Uterus (tissue), 4 donors: ENCODE data around the gene FOSL2. TPM values are rescaled to one million over a fixed set of nuclear protein-coding genes. Genes with fewer than 3 reads are reported as not detected.

Experiments
- DNase-seq, 2 donors: peaks; one replicate each; pipeline ENCODE4 v3.0.0-alpha.2; 2019 to 2020
- H3K27ac ChIP-seq, 2 donors: fragments of 200-600 bp; sonication (generic); 1 replicate in 1 of 2; 2 replicates in 1 of 2; pipeline ENCODE4 v1.5.1; 2016 to 2018
- H3K27me3 ChIP-seq, 2 donors: fragments of 200-600 bp; sonication (generic); one replicate each; pipeline ENCODE4 v1.5.1; 2018 to 2019; ENCODE audit warnings: control low read depth in 1 of 2
- H3K36me3 ChIP-seq, 2 donors: fragments of 200-600 bp; sonication (generic); one replicate each; pipeline ENCODE4 v1.5.1; 2019; ENCODE audit warnings: control low read depth in 1 of 2
- H3K4me1 ChIP-seq, 2 donors: fragments of 200-600 bp; sonication (generic); one replicate each; pipeline ENCODE4 v1.5.1; 2018 to 2019; ENCODE audit warnings: control low read depth in 1 of 2
- H3K4me3 ChIP-seq, 2 donors: fragments of 200-600 bp; sonication (generic); 1 replicate in 1 of 2; 2 replicates in 1 of 2; pipeline ENCODE4 v1.5.1; 2018 to 2019; ENCODE audit warnings: mild to moderate bottlenecking in 1 of 2
- H3K9me3 ChIP-seq, 2 donors: fragments of 200-600 bp; sonication (generic); one replicate each; pipeline ENCODE4 v1.5.1; 2019; ENCODE audit warnings: control low read depth in 1 of 2
- POLR2A ChIP-seq, 2 donors: fragments of 450-650 bp; IDR thresholded peaks; one replicate each; pipeline ENCODE4 v1.6.1; 2016; ENCODE audit warnings: antibody characterized with exemption in 2 of 2, mild to moderate bottlenecking in 1 of 2, moderate library complexity in 1 of 2
- intact Hi-C: fragments of 100-400 bp; cut with DNase I; formaldehyde crosslinking; loops from one replicate; pipeline ENCODE4 v1.15.1; 2023; ENCODE audit warnings: low total_unique reads
- total RNA-seq, 4 donors: library from RNA; depleted of rRNA in 3 of 4; stranded (reverse); fragments of >200 nt in 3 of 4; gene quantifications; one replicate each; pipeline versions ENCODE4 v1.1.0 to v1.2.4, GENCODE V29; 2014 to 2023
- TF ChIP-seq, protein P1 (sequence below), 4 experiments: fragments of 200-600 bp in 2 of 4; fragments of 450-650 bp in 2 of 4; sonication (generic) in 2 of 4; IDR thresholded peaks; one replicate each; pipeline ENCODE4 v1.5.1; 2016 to 2019; ENCODE audit warnings: antibody characterized with exemption in 4 of 4, mild to moderate bottlenecking in 2 of 4, moderate library complexity in 1 of 4
- donor health status: DM: yes; HTN: yes; CAD: no.

FOSL2 gene
- total RNA-seq, 4 donors from 2014 or later: 39.8 to 134 (median 58.7) TPM

DNA sequence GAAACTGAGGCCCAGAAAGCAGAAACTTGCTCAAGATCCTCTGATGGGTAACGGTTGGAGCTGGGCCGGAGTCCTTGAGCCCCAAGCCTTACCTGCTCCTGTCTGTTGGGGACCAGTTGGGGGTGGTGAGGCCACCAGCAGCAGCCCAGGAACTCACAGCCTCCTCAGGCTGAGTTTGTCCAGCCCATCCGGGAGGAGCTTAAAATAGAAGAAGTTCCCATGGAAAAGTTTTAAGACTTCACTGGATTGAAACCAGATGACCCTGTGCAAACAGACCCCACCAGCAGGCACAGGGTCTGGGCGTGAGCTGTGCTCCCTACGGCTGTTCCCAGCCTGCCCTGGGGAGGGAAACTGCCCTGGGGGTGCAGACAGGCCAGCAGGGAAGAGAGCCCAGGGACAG is 40.6 kb upstream of the FOSL2 start:
- H3K36me3 ChIP-seq: no peaks in the 10 kb centered on the region
- H3K9me3 ChIP-seq: no peaks in the 10 kb centered on the region
- no peaks in the 10 kb centered on the region for H3K27me3 ChIP-seq
- H3K4me3 ChIP-seq: no peak overlapping the region
- peaks cover 8 to 14% of the 10 kb centered on the region in 2 donors for H3K4me1 ChIP-seq
- no peak for DNase-seq
- no peak for TF ChIP-seq POLR2A (IDR thresholded peaks at IDR 0.05)
- TF ChIP-seq, protein P1, sequence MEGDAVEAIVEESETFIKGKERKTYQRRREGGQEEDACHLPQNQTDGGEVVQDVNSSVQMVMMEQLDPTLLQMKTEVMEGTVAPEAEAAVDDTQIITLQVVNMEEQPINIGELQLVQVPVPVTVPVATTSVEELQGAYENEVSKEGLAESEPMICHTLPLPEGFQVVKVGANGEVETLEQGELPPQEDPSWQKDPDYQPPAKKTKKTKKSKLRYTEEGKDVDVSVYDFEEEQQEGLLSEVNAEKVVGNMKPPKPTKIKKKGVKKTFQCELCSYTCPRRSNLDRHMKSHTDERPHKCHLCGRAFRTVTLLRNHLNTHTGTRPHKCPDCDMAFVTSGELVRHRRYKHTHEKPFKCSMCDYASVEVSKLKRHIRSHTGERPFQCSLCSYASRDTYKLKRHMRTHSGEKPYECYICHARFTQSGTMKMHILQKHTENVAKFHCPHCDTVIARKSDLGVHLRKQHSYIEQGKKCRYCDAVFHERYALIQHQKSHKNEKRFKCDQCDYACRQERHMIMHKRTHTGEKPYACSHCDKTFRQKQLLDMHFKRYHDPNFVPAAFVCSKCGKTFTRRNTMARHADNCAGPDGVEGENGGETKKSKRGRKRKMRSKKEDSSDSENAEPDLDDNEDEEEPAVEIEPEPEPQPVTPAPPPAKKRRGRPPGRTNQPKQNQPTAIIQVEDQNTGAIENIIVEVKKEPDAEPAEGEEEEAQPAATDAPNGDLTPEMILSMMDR (IDR thresholded peaks at IDR 0.05): no peak
- intact Hi-C loops: no loop called here
- H3K27ac ChIP-seq: peak overlapping the region in 1 of 2 donors; percentile 8

DNA sequence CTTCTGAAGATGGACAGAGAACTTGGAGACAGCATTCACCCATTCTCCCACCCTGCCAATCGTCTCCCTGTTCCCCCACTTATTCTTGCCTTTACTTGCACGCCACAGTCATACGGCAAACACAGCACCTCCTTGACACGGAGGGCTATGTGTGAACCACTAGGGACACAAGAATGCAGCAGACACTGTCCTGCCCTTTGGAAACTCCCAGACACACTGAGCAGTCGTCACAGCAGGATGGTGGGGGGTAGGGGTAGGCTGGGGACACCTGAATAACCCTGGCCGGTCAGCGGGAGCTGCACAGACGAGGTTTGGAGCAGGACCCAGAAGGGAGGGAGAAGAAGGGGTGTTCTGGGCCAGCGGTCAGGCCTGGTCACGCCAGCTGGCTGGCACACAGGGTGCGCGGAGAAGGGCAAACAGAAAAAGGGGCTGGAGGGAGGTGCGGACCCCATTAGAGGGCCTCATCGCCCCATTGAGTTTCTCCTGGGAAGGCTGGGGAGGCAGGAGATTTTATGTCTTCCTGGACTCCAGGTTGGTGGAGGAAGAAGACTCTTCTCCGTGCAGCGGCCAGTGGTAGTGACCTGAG is 40.0 kb upstream of the FOSL2 start:
- TF ChIP-seq POLR2A (IDR thresholded peaks at IDR 0.05): no peak
- TF ChIP-seq, protein P1 (IDR thresholded peaks at IDR 0.05): no peak
- Histone ChIP-seq H3K9me3 (no peaks in the 10 kb centered on the region), H3K27ac (no peak overlapping the region), H3K27me3 (no peaks in the 10 kb centered on the region), H3K36me3 (no peaks in the 10 kb centered on the region), H3K4me1 (peaks cover 8 to 14% of the 10 kb centered on the region in 2 donors), H3K4me3 (no peak overlapping the region)
- intact Hi-C loops: no loop called here
- no peak for DNase-seq

DNA sequence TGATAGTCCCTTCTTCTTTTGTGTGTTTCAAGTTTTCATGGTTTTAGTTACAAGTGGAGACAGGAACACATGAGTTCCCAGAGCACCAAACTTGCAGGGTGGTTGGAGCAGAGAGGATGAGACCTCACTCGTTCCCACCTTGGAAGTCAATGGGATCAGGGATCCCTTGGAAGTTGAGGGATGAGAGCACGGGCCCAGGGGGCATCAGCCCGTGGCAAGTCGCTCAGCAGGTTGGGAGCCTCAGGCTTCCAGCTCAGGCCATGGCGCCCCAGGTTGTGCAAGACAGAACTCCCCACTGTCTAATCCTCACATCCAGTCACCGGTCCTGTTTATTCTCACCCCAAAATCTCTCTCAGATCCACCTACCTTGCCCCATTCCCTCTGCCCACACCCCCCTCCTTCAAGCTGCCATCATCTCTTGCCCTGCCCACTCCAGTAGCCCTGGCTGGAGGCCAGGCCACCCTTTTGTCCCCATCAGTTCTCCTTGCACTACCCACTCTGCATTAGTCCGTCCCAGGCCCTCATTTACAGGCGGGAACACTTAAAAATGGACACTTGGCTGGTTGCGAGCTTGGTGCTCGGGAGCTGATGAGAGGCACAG is 37.6 kb upstream of the FOSL2 start:
- intact Hi-C loops: no loop called here
- H3K4me1 ChIP-seq: peaks cover 8 to 14% of the 10 kb centered on the region in 2 donors
- no peak overlapping the region for H3K4me3 ChIP-seq
- H3K9me3 ChIP-seq: no peaks in the 10 kb centered on the region
- no peaks in the 10 kb centered on the region for H3K27me3 ChIP-seq
- no peak for DNase-seq
- H3K36me3 ChIP-seq: no peaks in the 10 kb centered on the region
- TF ChIP-seq, protein P1 (IDR thresholded peaks at IDR 0.05): no peak
- no peak for TF ChIP-seq POLR2A (IDR thresholded peaks at IDR 0.05)
- H3K27ac ChIP-seq: peak overlapping the region; percentile 76 to 80

DNA sequence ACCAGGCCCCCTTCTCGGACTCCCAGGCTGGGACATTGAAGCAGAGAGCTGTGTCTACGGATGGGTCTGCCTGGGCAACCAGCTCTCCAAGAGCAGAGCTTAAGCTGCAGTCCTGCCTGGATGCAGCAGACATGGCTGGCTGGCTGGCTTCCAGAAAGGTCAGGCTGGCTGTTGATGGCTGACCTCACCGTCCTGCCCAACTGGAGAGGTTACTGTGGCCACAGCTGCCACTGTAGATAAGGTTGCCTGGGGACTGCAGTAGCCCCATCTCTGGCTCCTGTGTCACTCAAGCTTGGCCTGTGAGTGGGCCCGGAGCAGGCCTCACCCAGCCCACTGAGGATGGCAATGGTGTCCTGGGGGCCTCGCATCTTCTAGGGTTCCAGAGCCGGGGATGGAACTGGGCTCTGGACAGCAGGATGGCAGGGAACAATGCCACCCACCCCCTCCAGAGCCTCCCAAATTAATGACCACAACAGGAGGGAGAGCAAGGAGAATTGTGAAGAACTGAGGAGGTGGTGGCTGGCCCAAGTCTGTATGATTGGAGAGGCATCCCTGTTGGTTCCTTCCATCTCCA is 37.0 kb upstream of the FOSL2 start:
- Histone ChIP-seq H3K27me3 (no peaks in the 10 kb centered on the region), H3K9me3 (no peaks in the 10 kb centered on the region), H3K36me3 (no peaks in the 10 kb centered on the region), H3K4me1 (peaks cover 8 to 14% of the 10 kb centered on the region in 2 donors), H3K4me3 (no peak overlapping the region), H3K27ac (peak overlapping the region; percentile 76 to 80)
- intact Hi-C loops: no loop called here
- TF ChIP-seq, protein P1 (IDR thresholded peaks at IDR 0.05): no peak
- TF ChIP-seq POLR2A (IDR thresholded peaks at IDR 0.05): no peak
- DNase-seq: peak; percentile 57 to 73
